ENCODE measurements around the gene CENPU. TPM values are rescaled to one million over a fixed set of nuclear protein-coding genes. Genes with fewer than 3 reads are reported as not detected.

CENPU gene
- total and polyA plus RNA-seq, 10 of the 15 experiments (the other 5 are each of a cell fraction or from before 2014, with no cell fraction given): 26.6 to 90.8 (median 53.8) TPM

- WGBS (ENCODE audit: insufficient coverage, insufficient replicate concordance, low lambda C conversion rate, missing lambda C conversion rate): 89% methylated on average over 4 of the region's 4 CpGs
- no peak overlapping the region for H2AFZ ChIP-seq (ENCODE audit: control insufficient read depth, low read depth, low read length)
- peaks cover 34 to 44% of the 10 kb centered on the region in 2 experiments for H3K36me3 ChIP-seq (ENCODE audit: control insufficient read depth in 2 of 2, insufficient read depth in 2 of 2, low read length in 1 of 2)
- DNase-seq (ENCODE audit: low read depth, low spot score) (no peak), ATAC-seq (no peak), FAIRE-seq (no peak)
- SMC1A ChIA-PET (ENCODE audit: uncharacterized antibody, unreplicated experiment): no interaction called here
- H3K9ac ChIP-seq (ENCODE audit: control insufficient read depth, insufficient read depth, low read length): no peak overlapping the region
- no peaks in the 10 kb centered on the region for H4K20me1 ChIP-seq (ENCODE audit: control insufficient read depth, insufficient read depth)
- H3K4me1 ChIP-seq (ENCODE audit: control insufficient read depth, insufficient read depth, low read length): peaks cover 5% of the 10 kb centered on the region
- no peaks in the 10 kb centered on the region for H3K79me2 ChIP-seq (ENCODE audit: control insufficient read depth, insufficient read depth, low read length)
- H3K4me3 ChIP-seq: no peak overlapping the region
- intact Hi-C loops (cut with micrococcal nuclease; ENCODE audit: unreplicated experiment): no loop called here
- RAD21 ChIA-PET (ENCODE audit: unreplicated experiment): no interaction called here
- in situ Hi-C loops (cut with MboI): no loop called here
- no peak overlapping the region for H3K27ac ChIP-seq (ENCODE audit: control insufficient read depth, insufficient read depth)
- CTCF ChIA-PET: interaction anchor here (0.8 kb wide), 1 partner anchor 142 kb away, joined by 3 read pairs; no protein-coding TSS in a partner anchor
- H3K4me2 ChIP-seq (ENCODE audit: control insufficient read depth, insufficient read depth): no peak overlapping the region
- POLR2A ChIA-PET: no interaction called here
- H3K9me3 ChIP-seq (replicated peaks; ENCODE audit: control insufficient read depth, insufficient read depth, low read length): no peaks in the 10 kb centered on the region
- no peaks in the 10 kb centered on the region for H3K27me3 ChIP-seq (replicated peaks in 1 of 2; ENCODE audit: control insufficient read depth in 2 of 2, insufficient read depth in 2 of 2, low read length in 1 of 2)
- TF ChIP-seq ZBED1 (IDR thresholded peaks at IDR 0.05; ENCODE audit: borderline replicate concordance) (no peak), SMAD5 (IDR thresholded peaks at IDR 0.05; ENCODE audit: low read depth) (no peak), TCF7 (IDR thresholded peaks at IDR 0.05; ENCODE audit: borderline replicate concordance) (no peak), KAT2A (conservative IDR thresholded peaks at IDR 0.05; ENCODE audit: control insufficient read depth, low read depth, low read length) (no peak), YBX1 (IDR thresholded peaks at IDR 0.05) (no peak), ESRRA (IDR thresholded peaks at IDR 0.05; ENCODE audit: low read length) (no peak), CHD2 (IDR thresholded peaks at IDR 0.05; ENCODE audit: borderline replicate concordance, low read depth, low read length) (no peak)
- no TSS peak for BruUV-seq (replicated peaks)
Observed at GRCh38 chr4:184764601-184765000, 30.7 kb upstream of the CENPU start.

GRCh38 chr4:184763150-184763780 is 29.4 kb upstream of the CENPU start:
- ChIA-PET CTCF (interaction anchor here (0.6 to 1.2 kb wide), 6 partner anchors 12 to 53 kb away, joined by 3 to 4 read pairs (median 3); no protein-coding TSS in a partner anchor), RAD21 (ENCODE audit: unreplicated experiment) (interaction anchor here (1.1 to 1.5 kb wide), 3 partner anchors 17 to 143 kb away, joined by 3 to 5 read pairs (median 3); no protein-coding TSS in a partner anchor), POLR2A (interaction anchor here (0.5 kb wide), 1 partner anchor 39 kb away, joined by 5 read pairs; no protein-coding TSS in a partner anchor), SMC1A (ENCODE audit: uncharacterized antibody, unreplicated experiment) (interaction anchor here (0.6 to 1.1 kb wide), 3 partner anchors 22 to 134 kb away, joined by 3 read pairs; no protein-coding TSS in a partner anchor)
- Histone ChIP-seq H3K27me3 (replicated peaks in 1 of 2; ENCODE audit: control insufficient read depth in 2 of 2, insufficient read depth in 2 of 2, low read length in 1 of 2) (no peaks in the 10 kb centered on the region), H2AFZ (ENCODE audit: control insufficient read depth, low read depth, low read length) (no peak overlapping the region), H3K9me3 (replicated peaks; ENCODE audit: control insufficient read depth, insufficient read depth, low read length) (no peaks in the 10 kb centered on the region), H3K27ac (ENCODE audit: control insufficient read depth, insufficient read depth) (no peak overlapping the region), H4K20me1 (ENCODE audit: control insufficient read depth, insufficient read depth) (no peaks in the 10 kb centered on the region), H3K36me3 (ENCODE audit: control insufficient read depth in 2 of 2, insufficient read depth in 2 of 2, low read length in 1 of 2) (peaks cover 31 to 44% of the 10 kb centered on the region in 2 experiments), H3K9ac (ENCODE audit: control insufficient read depth, insufficient read depth, low read length) (no peak overlapping the region), H3K79me2 (ENCODE audit: control insufficient read depth, insufficient read depth, low read length) (no peaks in the 10 kb centered on the region), H3K4me3 (no peak overlapping the region), H3K4me2 (ENCODE audit: control insufficient read depth, insufficient read depth) (no peak overlapping the region), H3K4me1 (ENCODE audit: control insufficient read depth, insufficient read depth, low read length) (peaks cover 5% of the 10 kb centered on the region)
- ATAC-seq (no peak), FAIRE-seq (no peak), DNase-seq (ENCODE audit: low read depth, low spot score) (no peak)
- no TSS peak for BruUV-seq (replicated peaks)
- 91% methylated on average over 14 of the region's 14 CpGs for WGBS (ENCODE audit: insufficient coverage, insufficient replicate concordance, low lambda C conversion rate, missing lambda C conversion rate)
- intact Hi-C loops (cut with micrococcal nuclease; ENCODE audit: unreplicated experiment) (no loop called here), in situ Hi-C loops (cut with MboI) (no loop called here)
- no peak for TF ChIP-seq POLR2AphosphoS5 (IDR thresholded peaks at IDR 0.05; ENCODE audit: low read length)
- no peak for TF ChIP-seq RAD51 (IDR thresholded peaks at IDR 0.05)
- TF ChIP-seq IKZF1 (conservative IDR thresholded peaks at IDR 0.05): no peak
- no peak for TF ChIP-seq ZSCAN29 (IDR thresholded peaks at IDR 0.05)
- TF ChIP-seq POLR2A (IDR thresholded peaks at IDR 0.05; ENCODE audit: low read depth, low read length): no peak
- no peak for TF ChIP-seq PRDM15 (CRISPR knock-in tag; IDR thresholded peaks at IDR 0.05)
- no peak for TF ChIP-seq RELB (IDR thresholded peaks at IDR 0.05; ENCODE audit: low read depth)
